Activated CD4-positive, alpha-beta T cell treated with anti-CD3 and anti-CD28 coated beads, Interleukin-2, Interleukin-6, amounts not matched to agents 100 ng/mL and 50 ng/mL, durations not matched to agents 16 hours and 8 hours (primary cell): Measurements from ENCODE around the gene U2AF1.
A peak's percentile ranks its signal among the peaks of the same experiment; 100 is the strongest.
"Not testable (repeated sequence)": the region's sequence is repeated elsewhere in the genome, so short reads cannot be mapped to it uniquely, and the experiment has no call there.

ENCODE experiments used
- DNase-seq: peaks from one replicate; pipeline ENCODE4 v3.0.0-alpha.2; 2020

Gene U2AF1, protein sequence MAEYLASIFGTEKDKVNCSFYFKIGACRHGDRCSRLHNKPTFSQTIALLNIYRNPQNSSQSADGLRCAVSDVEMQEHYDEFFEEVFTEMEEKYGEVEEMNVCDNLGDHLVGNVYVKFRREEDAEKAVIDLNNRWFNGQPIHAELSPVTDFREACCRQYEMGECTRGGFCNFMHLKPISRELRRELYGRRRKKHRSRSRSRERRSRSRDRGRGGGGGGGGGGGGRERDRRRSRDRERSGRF

GRCh38 chr21:43106965-43107793, at the start of gene U2AF1:
Gene U2AF1, minus strand, starts transcription at chr21:43107570. Its CDS starts 76 bp downstream, at chr21:43107494.
- DNase-seq = peak; percentile 85

DNA sequence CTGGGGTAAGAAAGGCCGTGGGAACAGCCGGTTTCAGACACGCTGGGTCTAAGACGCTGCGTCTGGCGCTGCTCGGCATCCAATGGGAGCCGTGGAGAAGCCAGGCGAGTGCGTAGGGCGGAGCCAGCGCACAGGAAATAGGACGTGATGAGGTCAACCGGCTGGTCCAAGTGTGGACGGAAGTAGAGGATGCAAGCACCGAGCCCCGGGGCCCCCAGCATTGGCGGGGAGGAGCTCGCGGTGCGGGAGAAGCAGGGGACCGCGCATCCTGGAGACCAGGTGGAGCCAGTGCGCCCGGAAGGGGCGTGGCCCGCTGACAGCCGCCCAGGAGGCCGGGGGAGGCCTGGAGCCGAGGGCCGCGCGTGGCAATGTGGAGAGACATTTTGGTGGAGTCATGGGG, 46.2 kb upstream of the U2AF1 start:
- not testable (repeated sequence) for DNase-seq

DNA sequence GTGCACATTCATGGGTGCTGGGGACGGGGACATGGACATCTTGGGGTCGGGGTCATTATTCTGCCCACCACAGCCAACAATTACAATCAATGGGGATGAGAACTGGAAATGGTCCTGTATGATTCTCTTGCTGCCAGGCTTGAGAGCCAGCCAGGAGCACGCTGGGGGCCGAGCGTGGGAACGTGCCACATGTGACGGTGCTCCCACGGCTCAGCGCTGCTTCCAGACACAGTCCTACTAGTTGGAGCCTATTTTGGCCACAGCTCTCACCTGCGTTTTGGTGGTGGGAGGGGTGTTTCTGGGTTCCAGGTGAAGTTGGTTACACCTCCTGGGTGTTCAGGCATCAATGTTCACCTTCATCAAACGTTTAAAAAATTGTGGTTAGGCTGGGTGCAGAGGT, 42.0 kb upstream of the U2AF1 start:
- DNase-seq = not testable (repeated sequence)

- not testable (repeated sequence) for DNase-seq
These were observed 40.6 kb upstream of the U2AF1 start for GRCh38 chr21:43147999-43148398.

DNA sequence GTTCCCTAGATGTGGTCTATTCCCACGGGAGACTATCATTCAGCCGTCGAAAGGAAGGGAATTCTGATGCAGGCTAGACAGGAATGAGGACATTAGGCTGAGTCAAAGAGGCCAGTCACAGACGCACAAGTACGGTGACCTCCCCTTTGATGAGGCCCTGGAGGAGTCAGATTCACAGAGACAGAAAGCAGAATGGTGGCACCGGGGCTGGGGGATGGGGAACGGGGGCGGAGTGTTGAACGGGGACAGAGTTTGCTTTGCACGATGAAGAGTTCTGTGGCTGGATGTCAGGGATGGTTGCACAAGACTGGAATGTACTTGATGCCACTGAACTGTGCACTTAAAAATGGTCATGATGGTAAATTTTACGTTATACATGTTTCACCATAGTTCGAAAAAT, 39.3 kb upstream of the U2AF1 start:
- not testable (repeated sequence) for DNase-seq

- not testable (repeated sequence) for DNase-seq
These were observed 34.0 kb upstream of the U2AF1 start for GRCh38 chr21:43141407-43141806.

- not testable (repeated sequence) for DNase-seq
These were observed 31.6 kb upstream of the U2AF1 start for GRCh38 chr21:43138944-43139343.

DNA sequence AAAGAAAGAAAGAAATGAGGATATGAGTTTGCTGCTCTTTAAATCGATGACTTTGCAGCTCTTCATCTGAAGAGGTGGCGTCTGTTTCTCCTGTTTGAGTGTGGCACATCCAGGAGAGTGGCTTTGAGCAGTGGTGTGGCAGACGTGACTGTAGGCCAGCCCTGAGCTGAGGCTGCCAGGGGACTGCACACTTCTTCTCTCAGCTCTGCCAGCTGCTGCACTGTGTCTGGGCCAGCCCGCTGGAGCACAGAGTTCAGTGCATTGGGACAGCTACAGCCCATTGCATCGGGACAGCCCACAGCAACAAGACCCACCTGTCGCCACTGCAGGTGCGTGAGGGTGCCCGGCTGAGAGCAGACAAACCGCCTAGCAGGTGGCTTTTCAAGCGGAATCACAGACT, 27.1 kb upstream of the U2AF1 start:
- DNase-seq = not testable (repeated sequence)

DNA sequence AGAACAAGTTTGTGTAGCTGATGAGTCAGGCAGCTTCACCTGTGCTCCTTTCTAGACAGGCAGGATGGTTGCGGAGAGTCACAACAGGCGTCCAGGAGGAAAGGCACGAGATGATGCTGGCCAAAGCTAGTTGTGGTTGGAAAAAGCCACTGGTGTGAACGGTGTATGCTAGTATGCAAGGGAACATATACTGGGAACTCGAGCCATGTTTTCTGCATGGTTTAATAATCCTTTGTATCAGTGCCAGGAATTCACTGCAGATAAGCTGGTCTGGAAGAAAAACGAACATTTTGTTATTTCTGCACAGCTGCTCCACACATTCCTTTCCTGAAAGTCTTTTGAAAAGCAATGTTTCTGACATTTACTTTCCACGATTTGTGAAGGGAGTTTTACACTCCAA, 22.7 kb upstream of the U2AF1 start:
- DNase-seq = not testable (repeated sequence)

DNA sequence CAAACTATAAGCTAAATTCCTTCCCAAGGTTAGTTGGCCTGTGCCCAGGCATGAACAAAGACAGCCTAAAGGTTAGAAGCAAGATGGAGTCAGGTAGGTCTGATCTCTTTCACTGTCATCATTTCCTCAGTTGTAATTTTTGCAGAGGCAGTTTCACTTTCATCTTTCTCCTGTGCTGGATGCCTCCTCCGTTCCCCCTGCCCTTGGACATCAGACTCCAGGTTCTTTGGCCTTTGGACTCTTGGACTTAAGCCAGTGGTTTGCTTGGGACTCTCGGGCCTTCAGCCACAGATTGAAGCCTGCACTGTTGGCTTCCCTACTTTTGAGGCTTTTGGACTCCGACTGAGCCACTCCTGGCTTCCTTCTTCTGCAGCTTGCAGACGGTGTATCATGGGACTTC, 8.6 kb upstream of the U2AF1 start:
- not testable (repeated sequence) for DNase-seq

DNA sequence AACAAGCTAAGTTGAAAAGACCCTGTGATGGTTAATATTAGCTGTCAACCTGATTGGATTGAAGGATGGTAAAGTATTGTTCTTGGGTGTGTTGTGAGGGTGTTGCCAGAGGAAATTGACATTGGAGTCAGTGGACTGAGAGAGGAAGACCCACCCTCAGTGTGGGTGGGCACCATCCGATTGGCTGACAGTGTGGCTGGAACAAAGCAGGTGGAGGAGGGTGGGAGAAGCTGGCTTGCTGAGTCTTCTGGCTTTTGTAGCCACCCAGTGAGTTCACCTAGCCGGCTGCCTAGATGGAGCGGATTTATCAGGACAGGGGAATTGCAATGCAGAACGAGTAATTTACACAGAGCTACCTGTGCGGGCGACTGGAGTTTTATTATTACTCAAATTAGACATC, 7.1 kb upstream of the U2AF1 start:
- DNase-seq = not testable (repeated sequence)

DNA sequence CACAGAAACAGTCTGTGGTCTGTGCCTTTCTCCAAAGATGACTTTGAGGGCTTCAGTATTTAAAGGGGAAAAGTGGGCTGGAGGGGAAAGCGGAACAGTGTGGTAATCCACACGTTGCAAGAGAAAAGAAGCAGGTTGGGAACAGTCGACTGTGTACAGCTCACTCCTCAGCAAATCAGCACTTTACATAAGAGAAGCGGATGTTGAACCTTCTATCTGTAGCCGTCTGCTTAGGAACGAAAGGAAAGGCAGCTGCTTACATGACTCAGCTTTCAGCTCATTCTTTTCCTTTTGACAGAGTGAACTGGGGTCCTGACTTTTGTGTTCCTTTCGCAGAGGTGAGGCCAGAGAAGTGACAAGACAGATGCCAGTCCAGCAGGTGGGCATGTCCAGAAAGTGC, 1.6 kb upstream of the U2AF1 start:
- DNase-seq = not testable (repeated sequence)

DNA sequence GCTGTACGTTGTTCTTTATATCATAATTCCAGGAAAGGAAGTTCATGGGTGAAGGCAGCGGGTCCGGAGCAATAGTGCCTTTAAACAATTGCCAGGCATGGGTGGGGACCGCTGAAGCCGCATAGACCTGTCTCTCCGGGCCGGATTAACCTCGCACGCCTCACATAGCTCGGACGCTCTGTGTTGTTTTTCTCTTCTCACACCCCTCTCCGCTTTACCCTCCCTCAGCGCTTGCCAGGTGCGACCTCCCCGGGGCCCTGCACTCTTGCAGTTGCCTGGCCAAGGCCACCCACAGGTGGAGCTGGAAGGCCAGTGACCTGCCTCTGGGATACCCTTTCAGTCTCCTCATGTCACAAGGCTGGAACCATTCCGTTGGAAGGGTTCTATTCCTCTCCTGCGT, 807 bp upstream of the U2AF1 start:
- not testable (repeated sequence) for DNase-seq

DNA sequence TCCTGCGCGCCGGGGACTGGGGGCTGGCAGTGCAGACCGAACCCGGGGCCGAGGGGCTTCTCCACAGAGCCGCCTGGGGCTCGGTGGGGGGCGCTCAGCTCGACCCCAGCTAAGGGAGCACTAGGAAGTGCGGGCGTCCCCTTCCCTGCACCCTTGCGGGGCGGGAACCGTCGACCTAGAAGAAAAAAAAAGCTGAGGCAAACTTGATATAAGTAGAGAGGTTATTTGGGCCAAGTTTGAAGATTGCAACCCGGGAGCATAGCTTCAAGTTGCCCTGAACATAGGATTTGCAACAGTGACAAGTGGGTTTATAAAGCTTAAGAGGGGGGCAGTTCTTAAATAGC, 396 bp upstream of the U2AF1 start:
- not testable (repeated sequence) for DNase-seq

- not testable (repeated sequence) for DNase-seq
These were observed 2.7 kb downstream of the U2AF1 start for GRCh38 chr21:43104642-43105041.

- not testable (repeated sequence) for DNase-seq
These were observed 5.1 kb downstream of the U2AF1 start for GRCh38 chr21:43102281-43102680.

DNA sequence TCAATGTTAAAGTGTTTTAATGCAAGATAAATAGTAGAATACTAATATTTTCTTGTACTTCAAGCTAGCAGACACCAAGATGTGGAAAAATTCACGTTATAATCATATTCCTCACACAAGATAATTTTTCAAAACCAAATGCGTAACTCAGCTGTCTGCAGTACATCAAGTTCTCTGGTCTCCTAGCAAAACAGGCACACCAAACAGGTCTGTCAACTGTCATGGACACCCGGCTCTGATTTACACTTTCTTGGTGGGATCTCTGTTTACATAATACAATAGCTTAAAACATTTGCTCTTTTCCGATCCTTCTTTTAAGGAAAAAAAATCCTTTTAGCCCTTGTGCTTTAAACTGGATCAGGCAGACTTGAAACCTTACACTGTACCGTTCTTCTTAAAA, 5.7 kb downstream of the U2AF1 start:
- DNase-seq = not testable (repeated sequence)

GRCh38 chr21:43101000-43101399, 6.4 kb downstream of the U2AF1 start:
- DNase-seq = not testable (repeated sequence)

GRCh38 chr21:43091979-43092614, 15.3 kb downstream of the U2AF1 start:
- not testable (repeated sequence) for DNase-seq

DNA sequence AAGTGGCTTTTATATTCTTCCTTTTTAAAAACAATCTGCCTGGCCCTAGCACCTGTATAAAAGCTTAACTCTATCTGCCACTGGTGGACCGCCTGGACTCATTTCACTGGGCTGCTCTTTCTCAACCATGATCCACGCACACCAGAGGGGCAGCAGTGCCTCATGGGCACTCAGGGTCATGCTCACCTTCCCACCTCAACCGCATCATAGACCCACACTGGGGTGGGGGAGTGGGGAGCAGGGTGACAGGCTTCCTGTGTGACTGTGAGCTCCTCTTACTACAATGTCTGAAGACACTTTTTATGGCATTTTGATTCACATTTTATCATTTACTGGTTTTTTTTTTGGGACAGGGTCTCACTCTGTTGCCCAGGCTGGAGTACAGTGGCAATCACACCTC, 16.4 kb downstream of the U2AF1 start:
- not testable (repeated sequence) for DNase-seq

DNA sequence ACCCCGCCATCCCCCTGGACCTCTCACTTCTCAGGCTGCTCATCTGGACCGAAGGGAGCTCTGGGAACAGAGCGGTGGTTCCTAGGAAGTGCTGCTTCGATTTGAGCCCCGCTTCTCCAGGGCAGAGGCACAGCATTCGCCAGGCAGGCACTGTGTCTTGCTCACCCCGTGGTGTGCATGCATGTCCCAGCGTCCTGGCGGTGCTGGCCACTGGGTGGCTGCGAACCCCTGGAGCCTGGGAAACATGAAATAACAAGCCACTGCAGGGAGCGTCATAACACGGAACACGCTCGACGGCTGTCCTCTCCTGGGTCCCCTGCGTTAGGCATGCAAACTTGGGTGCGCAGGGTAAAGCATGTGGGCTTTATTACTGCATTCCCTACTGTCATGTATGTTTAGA, 17.9 kb downstream of the U2AF1 start:
- DNase-seq = not testable (repeated sequence)

GRCh38 chr21:43082587-43083300, 24.6 kb downstream of the U2AF1 start:
- not testable (repeated sequence) for DNase-seq

GRCh38 chr21:43076643-43077042, 30.7 kb downstream of the U2AF1 start:
- not testable (repeated sequence) for DNase-seq
